ENCODE results near the gene PRC1.
"Not testable (repeated sequence)": the region's sequence is repeated elsewhere in the genome, so short reads cannot be mapped to it uniquely, and the experiment has no call there.

Gene PRC1, protein sequence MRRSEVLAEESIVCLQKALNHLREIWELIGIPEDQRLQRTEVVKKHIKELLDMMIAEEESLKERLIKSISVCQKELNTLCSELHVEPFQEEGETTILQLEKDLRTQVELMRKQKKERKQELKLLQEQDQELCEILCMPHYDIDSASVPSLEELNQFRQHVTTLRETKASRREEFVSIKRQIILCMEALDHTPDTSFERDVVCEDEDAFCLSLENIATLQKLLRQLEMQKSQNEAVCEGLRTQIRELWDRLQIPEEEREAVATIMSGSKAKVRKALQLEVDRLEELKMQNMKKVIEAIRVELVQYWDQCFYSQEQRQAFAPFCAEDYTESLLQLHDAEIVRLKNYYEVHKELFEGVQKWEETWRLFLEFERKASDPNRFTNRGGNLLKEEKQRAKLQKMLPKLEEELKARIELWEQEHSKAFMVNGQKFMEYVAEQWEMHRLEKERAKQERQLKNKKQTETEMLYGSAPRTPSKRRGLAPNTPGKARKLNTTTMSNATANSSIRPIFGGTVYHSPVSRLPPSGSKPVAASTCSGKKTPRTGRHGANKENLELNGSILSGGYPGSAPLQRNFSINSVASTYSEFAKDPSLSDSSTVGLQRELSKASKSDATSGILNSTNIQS

DNA sequence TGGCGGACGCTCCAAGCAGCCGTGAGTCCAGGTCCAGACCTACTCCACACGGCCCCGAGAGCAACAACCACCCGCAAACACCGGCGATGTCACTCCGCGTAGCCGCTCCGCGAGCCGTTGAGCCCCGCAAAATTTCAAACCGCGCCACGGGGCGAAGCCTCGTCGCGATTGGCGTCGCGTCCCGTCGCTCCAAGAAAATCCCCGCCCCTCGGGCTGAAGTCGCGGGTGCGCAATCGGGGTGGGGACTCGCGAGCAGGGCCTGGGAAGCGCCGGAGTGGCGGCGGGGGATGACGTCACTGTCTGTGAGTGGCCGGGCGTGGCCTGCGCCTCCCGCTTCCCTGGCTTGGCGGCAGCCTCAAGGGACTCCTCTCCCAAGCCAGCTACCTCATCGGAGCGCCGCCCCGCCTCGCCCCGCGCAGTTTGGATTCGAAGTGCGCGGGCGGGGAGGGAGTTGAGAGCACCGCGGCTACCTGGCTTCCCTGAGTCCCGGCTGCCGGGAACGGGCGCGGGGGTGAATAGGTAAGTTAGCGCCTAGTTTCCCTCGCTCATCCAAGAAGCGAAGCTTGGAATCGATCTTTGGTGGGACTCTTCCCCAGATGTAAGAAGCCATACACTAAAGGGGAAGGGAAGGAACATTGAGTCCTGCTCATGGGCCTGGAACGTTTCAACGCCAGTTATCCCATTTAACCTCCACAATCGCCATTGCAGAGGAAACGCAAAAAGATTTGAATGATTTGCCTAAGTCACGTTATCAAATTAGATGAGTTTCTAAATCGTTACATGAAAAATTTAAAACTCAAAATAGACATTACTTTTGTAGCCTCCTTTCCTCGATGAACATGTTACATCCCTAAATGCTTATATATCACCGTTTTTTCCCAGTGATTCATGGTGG is at the start of gene PRC1:
Gene PRC1 (minus strand): TSS at position 119 of the 895 bp plus-strand sequence. CDS start 118 bp downstream, at position 1.
- DNase-seq: peak; percentile 82

DNA sequence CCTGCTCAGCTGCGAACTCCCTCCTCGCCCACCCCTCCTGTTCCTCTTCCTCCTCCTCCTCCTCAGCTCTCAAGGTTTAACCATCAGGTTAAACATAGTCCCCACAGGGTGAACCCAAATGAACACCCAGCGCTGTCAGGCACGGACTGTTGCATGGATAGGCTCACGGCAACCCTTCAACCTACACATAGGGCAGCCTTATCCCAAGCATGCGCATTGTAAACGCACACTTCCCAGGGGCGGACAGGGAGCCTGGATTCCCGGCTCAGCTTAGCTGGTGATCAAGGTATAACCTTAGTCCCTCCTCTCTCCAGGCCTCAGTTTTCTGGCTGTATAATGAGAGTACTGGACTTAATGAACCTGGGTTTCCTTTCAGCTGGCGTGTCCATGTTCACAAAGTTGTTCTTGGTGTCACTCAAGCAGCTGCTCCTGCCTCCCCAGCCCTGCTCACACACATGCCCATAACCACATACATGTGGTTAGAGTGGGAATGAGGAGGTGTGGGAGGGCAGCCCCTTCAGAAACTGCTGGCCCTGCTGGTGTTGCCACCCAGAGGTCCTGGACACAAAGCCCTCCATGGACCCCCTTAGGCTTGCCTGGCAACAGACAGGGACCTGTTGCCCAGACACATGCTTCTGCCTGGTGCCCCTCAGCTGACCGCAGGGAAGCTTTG is 49.0 kb upstream of the PRC1 start:
- no peak for DNase-seq

DNA sequence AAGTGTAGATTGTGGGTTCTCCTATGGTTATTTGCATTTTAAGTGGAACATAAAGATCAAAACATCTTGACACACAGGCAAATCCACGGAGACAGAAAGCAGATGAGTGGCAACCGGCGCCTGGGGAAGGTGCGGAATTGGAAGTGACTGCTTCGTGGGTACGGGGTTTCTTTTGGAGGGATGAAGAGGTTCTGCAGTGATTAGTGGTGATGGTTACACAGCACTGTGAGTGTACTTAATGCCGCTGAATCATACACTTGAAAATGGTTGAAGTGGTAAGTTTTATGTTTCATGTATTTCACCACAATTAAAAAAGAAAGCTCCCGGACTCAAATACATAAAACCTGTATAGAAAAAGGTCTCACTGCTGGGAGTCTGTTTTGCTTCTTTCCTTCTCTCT is 46.5 kb upstream of the PRC1 start:
- peak; percentile 70 for DNase-seq

DNA sequence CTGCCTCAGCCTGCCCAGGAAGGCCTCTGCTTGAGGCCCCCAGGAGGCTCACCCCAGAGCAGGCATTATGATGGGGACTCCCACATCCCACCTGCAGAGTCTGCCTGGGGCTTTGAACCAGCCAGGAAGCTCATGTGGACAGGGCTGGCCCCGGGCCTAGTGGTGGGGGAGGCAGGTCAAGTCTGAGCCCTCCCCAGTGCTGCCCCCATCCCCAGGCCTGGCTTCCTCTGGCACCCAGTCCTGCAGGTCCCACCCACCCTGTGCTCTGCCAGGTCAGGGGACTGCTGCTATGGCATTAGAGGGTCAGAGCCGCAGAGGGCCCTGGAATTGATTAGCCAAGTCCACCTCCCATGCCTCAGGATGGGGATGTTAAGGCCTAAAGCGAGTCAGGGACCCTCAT is 45.7 kb upstream of the PRC1 start:
- DNase-seq: no peak

DNA sequence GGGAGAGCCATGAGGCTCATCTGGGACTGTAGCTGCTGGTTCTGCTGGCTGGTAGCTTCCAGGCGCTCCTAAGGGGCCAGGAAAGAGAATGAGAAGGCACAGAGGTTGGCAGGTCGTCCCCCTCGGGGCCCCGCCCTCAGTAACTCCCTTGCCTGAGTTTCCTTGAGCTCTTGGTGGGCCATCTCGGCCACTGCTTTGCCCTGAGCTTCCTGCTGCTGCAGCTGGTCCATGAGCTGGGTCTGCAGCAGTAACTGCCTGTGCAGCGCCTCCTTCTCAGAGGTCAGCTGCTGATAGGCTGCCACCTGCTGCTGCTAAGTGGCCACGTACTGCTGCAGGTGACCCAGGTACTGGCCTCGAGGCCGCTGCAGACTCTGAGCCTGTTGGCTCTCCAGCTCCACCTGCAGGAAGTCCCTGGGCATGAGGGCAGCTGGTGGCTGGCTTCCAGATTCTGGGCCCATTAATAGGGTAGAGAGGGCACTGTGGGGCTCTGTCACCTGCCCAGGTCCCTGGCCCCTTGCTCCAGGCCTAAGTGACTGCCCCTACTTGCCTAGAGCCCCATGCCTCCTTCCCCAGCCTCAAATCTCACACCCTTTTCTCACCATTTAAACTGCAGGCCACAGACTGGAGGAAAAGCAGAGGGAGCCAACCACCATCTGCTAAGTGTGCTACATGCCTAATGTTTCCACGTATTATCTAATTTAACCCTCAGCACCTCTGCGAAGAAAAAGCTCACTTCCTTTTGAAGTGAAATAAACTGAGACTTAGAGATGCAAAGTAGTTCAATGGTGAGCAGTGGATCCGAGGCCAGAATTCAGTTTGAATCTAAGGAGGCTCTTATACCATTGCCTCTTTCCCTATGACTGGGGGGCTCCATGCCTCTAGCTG is 38.8 kb upstream of the PRC1 start:
- peak; percentile 37 for DNase-seq

DNA sequence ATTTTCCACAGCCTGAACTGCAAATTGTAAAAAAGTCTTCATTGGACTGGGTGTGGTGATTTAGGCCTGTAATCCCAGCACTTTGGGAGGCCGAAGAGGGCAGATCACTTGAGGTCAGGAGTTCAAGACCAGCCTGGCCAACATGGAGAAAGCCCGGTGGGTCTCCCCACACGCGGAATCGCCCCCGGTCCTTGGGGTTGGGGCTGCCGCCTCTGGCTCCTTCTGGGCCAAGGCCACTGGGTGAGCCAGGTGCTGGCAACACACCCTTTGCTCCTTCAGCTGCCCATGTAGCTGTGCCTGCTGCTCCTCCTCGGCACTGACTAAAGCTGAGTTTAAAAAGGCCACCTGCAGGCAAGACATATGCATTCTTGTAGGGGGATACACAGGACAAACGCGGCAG is 37.5 kb upstream of the PRC1 start:
- DNase-seq: no peak

DNA sequence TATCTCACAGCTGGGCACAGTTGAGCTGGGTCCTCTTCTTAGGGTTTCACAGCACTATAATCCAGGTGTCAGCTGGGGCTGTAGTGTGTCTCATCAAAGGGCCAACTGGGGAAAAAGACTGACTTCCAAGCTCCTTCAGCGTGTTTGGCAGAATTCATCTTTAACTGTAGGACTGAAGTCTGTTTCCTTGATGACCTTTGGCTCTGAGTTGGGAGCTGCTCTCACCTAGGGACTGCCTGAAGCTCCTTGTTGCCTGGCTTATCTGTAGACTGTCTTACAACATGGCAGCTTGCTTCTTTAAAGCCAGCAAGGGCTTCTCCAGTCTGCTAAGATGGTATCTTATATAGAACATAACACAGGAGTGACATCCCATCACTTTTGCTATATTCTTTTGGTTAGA is 33.3 kb upstream of the PRC1 start:
- DNase-seq: no peak

DNA sequence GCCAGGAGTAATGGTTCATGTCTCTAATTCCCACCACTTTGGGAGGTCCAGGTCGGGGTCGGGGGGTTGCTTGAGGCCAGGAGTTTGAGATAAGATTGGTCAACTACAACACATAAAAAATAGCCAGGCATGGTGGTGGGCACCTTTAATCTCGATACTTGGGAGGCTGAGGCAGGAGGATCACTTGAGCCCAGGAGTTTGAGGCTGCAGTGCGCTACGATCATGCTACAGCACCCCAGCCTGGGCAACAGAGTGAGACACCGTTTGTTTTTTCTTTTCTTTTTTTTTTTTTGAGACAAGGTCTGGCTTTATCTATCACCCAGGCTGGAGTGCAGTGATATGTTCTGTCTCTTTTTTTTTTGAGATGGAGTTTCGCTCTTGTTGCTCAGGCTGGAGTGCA is 29.4 kb upstream of the PRC1 start:
- DNase-seq: no peak

DNA sequence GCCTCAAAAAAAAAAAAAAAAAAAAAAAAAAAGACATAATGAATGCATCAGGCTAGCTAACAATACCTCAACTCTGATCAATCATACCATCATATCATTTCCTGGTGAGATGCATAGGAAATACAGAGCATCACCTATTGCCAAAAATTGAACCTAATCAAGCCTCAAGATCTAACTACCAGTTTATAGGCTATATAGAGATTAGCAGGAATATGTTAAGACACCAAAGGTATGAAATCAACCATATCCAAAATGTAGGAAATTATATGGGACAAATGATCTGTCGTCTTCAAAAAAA is 28.4 kb upstream of the PRC1 start:
- no peak for DNase-seq

DNA sequence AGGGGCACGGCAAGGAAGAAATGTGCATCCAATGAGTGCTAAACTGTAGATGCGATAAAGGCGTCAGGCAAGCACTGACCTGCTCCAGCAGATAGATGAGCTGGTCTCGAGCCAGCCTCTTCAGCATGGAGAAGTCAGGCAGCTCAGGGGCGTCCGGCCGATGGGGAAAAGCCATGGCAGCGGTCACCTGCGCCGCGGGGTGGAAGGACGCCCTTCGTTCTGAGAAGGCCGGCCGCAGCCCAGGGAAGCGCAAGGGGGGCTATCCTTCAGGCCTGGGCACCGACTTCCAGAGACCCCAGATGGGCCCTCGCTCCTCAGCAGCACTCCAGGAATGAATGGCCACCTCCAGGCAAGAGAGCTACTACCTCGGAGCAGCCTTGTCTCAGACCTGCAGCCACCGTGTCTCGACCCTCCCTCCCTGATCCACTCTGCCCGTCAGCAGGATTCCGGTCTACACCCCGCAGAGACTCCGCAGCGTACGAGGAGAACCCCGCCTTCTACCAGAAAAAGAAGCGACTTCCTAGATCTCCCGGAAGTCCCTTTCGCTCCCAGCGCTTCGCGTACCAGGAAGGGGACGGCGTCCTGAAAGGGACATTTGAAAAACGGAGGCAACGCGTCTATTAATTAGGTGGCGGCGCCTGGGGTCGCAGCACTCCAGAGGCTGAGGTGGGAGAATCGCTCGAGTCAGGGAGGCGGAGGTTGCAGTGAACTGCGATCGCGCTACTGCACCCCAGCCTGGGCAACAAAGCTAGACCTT is 27.9 kb upstream of the PRC1 start, which contains the start of gene VPS33B:
Gene VPS33B (minus strand): TSS at position 520 of the 757 bp plus-strand sequence. CDS start 345 bp downstream, at position 175.
- peak; percentile 72 for DNase-seq

DNA sequence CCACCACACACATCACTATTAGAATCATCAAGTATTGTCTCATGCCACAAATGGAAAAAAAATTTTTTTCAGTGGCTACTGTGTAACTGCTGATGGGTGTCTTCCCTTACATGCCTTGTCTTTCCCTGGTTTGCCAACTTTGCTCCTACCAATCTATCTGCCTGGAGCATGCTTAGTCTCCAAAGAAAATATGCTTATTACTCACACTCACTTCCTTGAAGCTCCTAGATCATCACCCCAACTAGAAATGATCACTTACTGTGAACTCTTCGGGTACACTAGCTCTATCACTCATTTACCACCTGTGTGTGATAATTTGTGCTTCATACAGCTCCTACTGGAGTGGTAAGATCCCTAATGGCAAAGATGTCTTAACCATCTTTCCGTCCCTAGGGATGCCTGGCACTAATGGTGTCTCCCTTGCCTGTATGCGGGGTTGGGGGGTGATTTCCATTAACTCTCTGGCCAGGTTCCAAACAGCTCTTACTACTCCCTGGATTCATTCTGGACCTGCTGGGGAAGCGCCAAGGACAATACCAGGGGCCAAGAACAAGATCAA is 27.3 kb upstream of the PRC1 start:
- peak; percentile 22 for DNase-seq

DNA sequence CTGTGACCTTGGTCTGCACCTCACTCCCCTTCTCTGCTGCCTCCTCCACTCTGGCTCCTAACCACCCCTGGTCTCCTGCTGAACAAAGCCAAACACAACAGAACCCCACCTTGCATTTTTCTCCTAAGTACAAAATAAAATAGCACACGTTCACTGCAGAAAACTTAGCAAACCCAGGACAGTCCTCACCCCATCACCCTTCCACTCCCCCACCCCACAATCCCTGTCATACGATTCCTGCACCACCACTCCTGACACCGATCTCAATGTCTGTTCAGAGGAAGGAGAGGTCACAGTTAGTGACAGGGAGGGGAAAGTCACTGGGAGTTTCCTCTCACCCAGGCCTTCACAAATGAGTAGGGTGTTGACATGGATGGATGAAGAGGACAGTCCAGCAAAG is 23.8 kb upstream of the PRC1 start:
- no peak for DNase-seq

DNA sequence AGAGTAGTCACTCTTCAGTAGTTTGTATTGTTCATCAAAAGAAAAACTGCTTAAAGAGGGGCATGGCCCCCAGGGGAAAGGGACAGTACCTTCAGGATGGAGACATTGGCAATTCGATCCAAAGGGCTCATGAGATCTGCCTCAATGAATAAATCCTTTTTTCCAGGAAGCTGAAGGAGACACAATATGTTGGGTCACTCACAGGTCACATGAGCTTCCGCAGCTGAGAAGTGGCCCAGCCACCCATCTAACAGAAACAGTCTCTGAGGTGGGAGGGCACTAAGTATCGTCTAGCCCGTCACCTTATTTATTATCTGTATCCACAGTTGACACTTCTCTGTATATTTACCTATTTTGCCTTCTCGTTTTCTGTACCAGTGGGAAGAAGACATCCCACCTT is 23.4 kb upstream of the PRC1 start:
- DNase-seq: no peak

DNA sequence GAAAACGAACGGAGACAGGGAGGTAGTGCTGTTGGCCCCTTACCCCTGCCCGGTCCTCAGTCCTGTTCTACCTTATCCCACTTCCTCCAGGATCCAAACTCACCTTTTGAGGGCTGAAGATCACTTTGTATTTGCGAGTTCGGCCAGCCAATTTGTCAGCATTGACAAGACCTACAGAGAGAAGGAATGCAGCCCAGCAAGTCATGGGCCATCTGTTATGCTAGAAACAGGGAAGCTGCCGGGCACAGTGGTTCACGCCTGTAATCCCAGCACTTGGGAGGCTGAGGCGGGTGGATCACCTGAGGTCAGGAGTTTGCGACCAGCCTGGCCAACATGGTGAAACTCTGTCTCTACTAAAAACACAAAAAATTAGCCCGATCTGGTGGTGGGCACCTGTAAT is 19.4 kb upstream of the PRC1 start:
- DNase-seq: not testable (repeated sequence)

DNA sequence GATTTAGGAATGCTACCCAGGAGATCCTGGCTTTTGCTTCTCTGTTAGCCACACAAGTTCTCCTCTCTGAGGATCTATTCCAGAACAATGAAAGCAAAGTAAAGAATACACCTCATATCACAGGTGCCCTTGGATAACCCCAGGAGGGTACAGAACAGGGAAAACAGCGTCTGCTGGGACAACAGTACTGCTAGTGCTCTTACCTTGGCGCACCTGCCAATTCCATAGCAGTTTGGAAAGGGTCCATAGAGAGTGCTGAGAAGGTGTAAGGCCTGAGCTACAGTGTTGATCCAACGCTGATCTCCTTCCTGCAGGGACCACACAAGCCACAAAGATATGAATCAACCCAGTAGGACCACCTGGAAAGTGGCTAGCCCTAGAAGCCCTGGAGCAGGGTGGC is 12.9 kb upstream of the PRC1 start:
- no peak for DNase-seq

DNA sequence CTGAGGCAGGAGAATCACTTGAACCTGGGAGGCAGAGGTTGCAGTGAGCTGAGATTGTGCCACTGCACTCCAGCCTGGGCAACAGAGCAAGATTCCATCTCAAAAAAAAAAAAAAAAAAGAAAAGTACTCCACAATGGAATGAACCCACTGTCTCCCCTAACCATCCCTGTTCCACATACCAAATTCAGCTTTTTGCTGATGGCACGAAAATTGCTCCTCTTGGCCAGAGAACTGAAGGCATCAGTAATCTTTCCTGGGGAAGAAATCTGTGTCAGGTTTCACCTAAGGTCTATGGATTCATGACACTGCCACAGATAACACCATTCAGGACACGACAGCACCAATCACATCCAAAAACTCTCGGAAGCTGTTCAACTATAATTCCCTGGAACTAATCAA is 6.9 kb upstream of the PRC1 start:
- DNase-seq: no peak

DNA sequence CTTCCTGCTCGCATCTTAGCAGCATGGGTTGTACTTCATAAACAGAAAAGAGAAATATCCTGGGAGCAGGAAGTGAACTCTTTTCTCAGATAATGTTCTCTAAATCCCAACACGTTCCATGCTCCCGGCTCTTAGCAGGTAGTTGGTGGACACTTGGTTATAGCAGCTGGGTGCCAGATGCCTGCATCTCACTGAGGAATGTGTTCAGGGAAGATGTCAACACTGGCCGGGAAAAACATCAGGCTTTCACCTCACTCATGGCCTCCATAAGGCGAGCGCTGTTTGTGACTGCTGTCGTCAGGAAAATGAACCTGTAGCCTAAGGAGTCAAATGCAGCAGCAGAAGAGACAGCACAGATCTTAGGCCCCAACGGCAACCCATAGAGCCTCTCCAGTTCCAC is 4.4 kb upstream of the PRC1 start:
- no peak for DNase-seq

DNA sequence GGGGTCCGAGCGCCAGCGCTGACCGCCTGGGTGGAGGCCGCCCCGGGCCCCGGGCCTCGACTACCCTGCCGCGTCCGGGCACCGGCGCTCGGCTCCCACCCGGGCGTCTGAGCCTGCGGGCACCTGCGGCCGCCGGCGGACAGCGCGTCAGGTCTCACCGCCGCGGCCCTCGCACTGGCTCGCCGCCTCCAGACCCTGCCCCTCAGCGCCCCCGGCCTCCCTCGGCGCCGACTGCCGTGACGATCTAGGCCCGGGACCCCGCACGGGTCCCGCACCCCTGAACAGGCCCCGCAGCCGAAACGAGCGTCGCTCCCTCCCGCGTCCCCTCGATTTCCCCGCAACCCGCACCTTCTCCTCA is 297 bp downstream of the PRC1 start:
- no peak for DNase-seq

DNA sequence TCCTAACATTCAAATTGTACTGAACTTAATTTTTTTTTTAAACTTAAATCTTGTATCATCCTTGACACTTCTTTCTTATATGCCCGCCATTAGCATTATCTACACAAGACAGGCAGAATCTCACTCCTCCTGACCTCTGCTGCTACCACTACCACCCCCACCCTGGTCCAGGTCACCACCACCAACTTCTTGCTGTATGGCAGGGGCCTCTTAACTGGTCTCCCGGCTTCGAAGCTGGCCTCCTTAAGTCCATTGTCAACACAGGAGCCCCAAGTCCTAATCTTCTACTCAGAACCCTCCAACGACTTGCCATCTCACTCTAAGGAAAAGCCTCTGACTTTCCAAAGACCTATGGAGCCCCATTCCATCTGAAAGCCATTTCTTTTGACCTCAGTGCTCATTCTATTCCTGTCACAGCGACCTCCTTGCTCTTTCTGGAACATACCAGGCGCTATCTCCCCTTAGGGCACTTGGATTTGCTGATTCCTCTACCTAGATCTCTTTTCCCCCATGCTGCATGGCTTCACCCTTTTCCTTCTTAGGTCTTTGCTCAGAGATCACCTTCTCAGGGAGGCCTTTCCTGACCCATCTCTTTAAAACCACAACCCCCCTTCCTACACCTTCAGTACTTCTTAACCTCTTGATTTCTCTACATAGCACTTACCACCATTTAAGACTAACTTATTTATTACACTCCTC is 2.6 kb downstream of the PRC1 start:
- no peak for DNase-seq

DNA sequence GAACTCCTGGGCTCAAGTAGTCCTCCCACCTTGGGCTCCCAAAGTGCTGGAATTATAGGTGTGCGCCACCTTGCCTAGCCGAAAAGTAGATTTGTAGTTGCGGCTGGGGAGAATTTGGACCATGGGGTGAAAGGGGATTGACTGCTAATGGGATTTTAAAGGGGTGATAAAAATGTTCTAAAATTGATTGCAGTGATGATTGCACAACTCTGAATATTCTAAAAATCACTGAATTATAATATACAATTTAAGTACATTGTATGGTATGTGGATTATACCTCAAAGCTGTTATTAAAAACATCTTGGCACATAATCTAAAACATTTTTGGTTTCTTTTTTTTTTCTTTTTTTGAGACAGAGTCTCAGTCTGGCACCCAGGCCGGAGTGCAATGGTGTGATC is 3.9 kb downstream of the PRC1 start:
- no peak for DNase-seq
